DOHH2 (cell line): ENCODE data around the gene TTR.
A peak's percentile ranks its signal among the peaks of the same experiment; 100 is the strongest.

Source experiments
- H3F3A ChIP-seq: fragments of 200-600 bp; sonication (generic), shearing (Covaris generic); 2 replicates; pipeline ENCODE4 v1.6.0; 2016; ENCODE audit warnings: antibody characterized with exemption, mild to moderate bottlenecking; ENCODE audit not compliant: control insufficient read depth, insufficient read depth
- H3K27ac ChIP-seq: fragments of 200-600 bp; sonication (generic); 2 replicates; pipeline ENCODE4 v1.5.1; 2014; ENCODE audit warnings: low read depth, mild to moderate bottlenecking, low read length, moderate library complexity
- H3K27me3 ChIP-seq: fragments of 200-600 bp; sonication (generic); 2 replicates; pipeline ENCODE4 v1.6.1; 2014; ENCODE audit warnings: mild to moderate bottlenecking, low read length, mixed read lengths; ENCODE audit not compliant: control insufficient read depth
- H3K36me3 ChIP-seq: fragments of 200-600 bp; sonication (generic); 2 replicates; pipeline ENCODE4 v1.6.1; 2014; ENCODE audit warnings: mild to moderate bottlenecking, low read length, moderate library complexity, mixed read lengths; ENCODE audit not compliant: control insufficient read depth
- H3K4me1 ChIP-seq: fragments of 200-600 bp; sonication (generic); 2 replicates; pipeline ENCODE4 v1.6.1; 2014; ENCODE audit warnings: mild to moderate bottlenecking, low read length, mixed read lengths; ENCODE audit not compliant: control insufficient read depth
- H3K4me2 ChIP-seq: fragments of 200-600 bp; sonication (generic); 2 replicates; pipeline ENCODE4 v1.6.0; 2014; ENCODE audit warnings: mild to moderate bottlenecking, low read length, moderate library complexity
- H3K4me3 ChIP-seq: fragments of 200-600 bp; sonication (generic); 2 replicates; pipeline ENCODE4 v1.5.1; 2014; ENCODE audit warnings: mild to moderate bottlenecking, low read length, mixed read lengths
- H3K79me2 ChIP-seq: fragments of 200-600 bp; sonication (generic); 2 replicates; pipeline ENCODE4 v1.6.1; 2014; ENCODE audit warnings: mild to moderate bottlenecking, low read length, mixed read lengths; ENCODE audit not compliant: control insufficient read depth
- H3K9me2 ChIP-seq: fragments of 200-600 bp; sonication (generic); replicated peaks from 2 replicates; pipeline ENCODE4 v1.6.1; 2014; ENCODE audit warnings: mild to moderate bottlenecking, low read length, mixed read lengths; ENCODE audit not compliant: control insufficient read depth
- H3K9me3 ChIP-seq: fragments of 200-600 bp; sonication (generic); 2 replicates; pipeline ENCODE4 v1.6.1; 2014; ENCODE audit warnings: antibody characterized with exemption, low read length, mixed read lengths; ENCODE audit not compliant: control insufficient read depth, insufficient read depth
- H4K20me1 ChIP-seq: fragments of 200-600 bp; sonication (generic); 2 replicates; pipeline ENCODE4 v1.6.0; 2014; ENCODE audit warnings: low read depth, mild to moderate bottlenecking, antibody characterized with exemption, low read length, moderate library complexity; ENCODE audit not compliant: control insufficient read depth, insufficient read depth
- EZH2phosphoT487 ChIP-seq: fragments of 200-600 bp; sonication (generic); IDR thresholded peaks from 2 replicates; pipeline ENCODE4 v1.6.1; 2017; ENCODE audit warnings: borderline replicate concordance, mild to moderate bottlenecking, antibody characterized with exemption, low read length, moderate library complexity, mixed read lengths
- TF ChIP-seq, protein P1 (sequence below): fragments of 200-600 bp; sonication (generic); IDR thresholded peaks from one replicate; pipeline ENCODE4 v1.5.1; 2014; ENCODE audit warnings: antibody characterized with exemption, mild to moderate bottlenecking, low read depth, low read length; ENCODE audit not compliant: poor library complexity, severe bottlenecking

TTR gene

DNA sequence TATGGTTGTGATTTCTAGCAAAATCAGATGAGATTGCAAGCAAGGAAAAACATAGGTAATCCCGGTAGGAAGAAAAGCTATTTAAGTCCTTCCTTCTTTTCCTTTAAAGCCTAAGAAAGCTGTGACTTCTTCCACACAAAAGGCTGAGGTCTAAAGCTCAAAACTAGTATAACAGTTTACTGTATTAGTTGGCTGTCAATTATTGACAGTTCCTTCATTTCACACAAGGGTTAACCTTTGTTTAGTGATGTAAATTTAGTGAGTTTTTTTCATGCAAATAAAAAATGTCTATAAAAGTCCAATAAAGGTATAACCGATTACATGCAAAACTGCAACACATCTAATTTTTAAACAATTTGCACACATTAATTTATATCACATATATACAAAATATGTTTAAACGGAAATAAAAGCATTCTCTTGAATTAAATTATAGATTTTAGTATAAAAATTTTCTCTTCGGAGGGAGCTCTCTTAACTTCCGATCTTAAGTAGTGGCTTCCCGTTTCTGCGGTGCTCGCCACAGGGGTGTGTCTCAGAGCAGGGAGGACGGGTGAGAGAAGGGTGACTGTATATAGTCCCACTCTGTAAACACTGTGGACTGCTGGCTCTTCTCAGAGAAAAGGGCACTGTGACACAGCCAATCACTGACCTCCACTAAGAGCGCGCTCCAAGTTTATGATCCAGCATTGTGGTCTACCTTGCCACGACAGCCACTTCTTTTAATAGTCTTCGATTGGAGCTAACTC lies 33.4 kb downstream of the TTR start:
- H3K27ac ChIP-seq, result no peak overlapping the region
- no peak overlapping the region for H3K4me2 ChIP-seq
- peaks cover 7% of the 10 kb centered on the region for H3K4me1 ChIP-seq
- H3K79me2 ChIP-seq, result no peaks in the 10 kb centered on the region
- no peaks in the 10 kb centered on the region for H4K20me1 ChIP-seq
- H3K9me3 ChIP-seq, result no peaks in the 10 kb centered on the region
- no peaks in the 10 kb centered on the region for H3K27me3 ChIP-seq
- H3F3A ChIP-seq, result no peaks in the 10 kb centered on the region
- H3K9me2 ChIP-seq, result no peaks in the 10 kb centered on the region
- H3K36me3 ChIP-seq, result no peaks in the 10 kb centered on the region; the same call in 1 of the 2 replicates
- H3K4me3 ChIP-seq, result no peak overlapping the region
- TF ChIP-seq, protein P1, sequence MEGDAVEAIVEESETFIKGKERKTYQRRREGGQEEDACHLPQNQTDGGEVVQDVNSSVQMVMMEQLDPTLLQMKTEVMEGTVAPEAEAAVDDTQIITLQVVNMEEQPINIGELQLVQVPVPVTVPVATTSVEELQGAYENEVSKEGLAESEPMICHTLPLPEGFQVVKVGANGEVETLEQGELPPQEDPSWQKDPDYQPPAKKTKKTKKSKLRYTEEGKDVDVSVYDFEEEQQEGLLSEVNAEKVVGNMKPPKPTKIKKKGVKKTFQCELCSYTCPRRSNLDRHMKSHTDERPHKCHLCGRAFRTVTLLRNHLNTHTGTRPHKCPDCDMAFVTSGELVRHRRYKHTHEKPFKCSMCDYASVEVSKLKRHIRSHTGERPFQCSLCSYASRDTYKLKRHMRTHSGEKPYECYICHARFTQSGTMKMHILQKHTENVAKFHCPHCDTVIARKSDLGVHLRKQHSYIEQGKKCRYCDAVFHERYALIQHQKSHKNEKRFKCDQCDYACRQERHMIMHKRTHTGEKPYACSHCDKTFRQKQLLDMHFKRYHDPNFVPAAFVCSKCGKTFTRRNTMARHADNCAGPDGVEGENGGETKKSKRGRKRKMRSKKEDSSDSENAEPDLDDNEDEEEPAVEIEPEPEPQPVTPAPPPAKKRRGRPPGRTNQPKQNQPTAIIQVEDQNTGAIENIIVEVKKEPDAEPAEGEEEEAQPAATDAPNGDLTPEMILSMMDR, result no peak
- TF ChIP-seq EZH2phosphoT487, result no peak

DNA sequence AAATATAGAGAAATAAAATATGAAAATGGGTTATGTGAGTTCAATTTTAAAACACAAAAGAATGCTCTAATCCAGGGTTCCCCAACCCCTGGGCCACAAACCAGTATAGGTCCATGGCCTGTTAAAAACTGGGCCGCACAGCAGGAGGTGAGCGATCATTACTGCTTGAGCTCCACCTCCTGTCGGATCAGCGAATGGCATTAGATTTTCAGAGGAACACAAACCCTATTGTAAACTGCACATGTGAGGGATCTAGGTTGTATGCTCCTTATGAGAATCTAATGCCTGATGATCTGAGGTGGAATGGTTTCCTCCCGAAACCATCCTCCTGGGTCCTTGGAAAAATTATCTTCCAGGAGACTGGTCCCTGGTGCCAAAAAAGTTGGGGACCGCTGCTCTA lies 34.7 kb downstream of the TTR start:
- no peaks in the 10 kb centered on the region for H4K20me1 ChIP-seq
- no peak overlapping the region for H3K27ac ChIP-seq
- no peak overlapping the region for H3K4me3 ChIP-seq
- 0 out of 2 replicates have a peak, but pooled peaks cover 4% of the 10 kb centered on the region for H3K9me3 ChIP-seq
- no peak overlapping the region for H3K4me2 ChIP-seq
- H3F3A ChIP-seq, result no peaks in the 10 kb centered on the region
- no peaks in the 10 kb centered on the region for H3K9me2 ChIP-seq
- H3K27me3 ChIP-seq, result no peaks in the 10 kb centered on the region
- peaks cover 8% of the 10 kb centered on the region for H3K36me3 ChIP-seq
- TF ChIP-seq, protein P1, result no peak
- no peak for TF ChIP-seq EZH2phosphoT487
- no peaks in the 10 kb centered on the region for H3K79me2 ChIP-seq
- H3K4me1 ChIP-seq, result peaks cover 17% of the 10 kb centered on the region

DNA sequence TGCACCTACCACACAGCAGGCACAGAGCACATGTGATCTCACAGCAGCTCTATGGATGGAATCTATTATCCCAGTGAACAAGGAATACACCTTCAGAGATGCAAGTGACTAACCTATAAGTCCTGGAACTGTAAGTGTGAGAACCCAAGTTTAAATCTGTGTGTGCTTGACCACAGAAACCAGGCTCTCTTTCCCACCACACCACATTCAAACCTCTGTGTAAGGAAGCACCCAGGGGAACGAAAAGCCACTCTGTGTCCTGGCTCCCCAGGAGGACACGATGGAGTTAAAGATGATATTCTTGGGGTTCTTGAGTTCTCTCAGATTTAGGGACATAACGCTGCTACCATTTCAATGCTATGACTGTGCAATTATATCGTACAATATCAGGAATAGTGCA lies 38.9 kb downstream of the TTR start:
- Histone ChIP-seq H3K27me3 (no peaks in the 10 kb centered on the region), H3K27ac (peak overlapping the region; percentile 53), H4K20me1 (no peaks in the 10 kb centered on the region), H3K9me3 (0 out of 2 replicates have a peak, but pooled peaks cover 4% of the 10 kb centered on the region), H3K9me2 (no peaks in the 10 kb centered on the region), H3K4me2 (peak overlapping the region; percentile 66), H3K4me1 (peaks cover 31% of the 10 kb centered on the region), H3K4me3 (peak overlapping the region; percentile 58), H3F3A (no peaks in the 10 kb centered on the region), H3K36me3 (peaks cover 8% of the 10 kb centered on the region), H3K79me2 (no peaks in the 10 kb centered on the region)
- TF ChIP-seq, protein P1, result no peak
- no peak for TF ChIP-seq EZH2phosphoT487
